Liver (tissue), 9 donors: Measurements from ENCODE around the gene COL15A1. TPM values are rescaled to one million over a fixed set of nuclear protein-coding genes. Genes with fewer than 3 reads are reported as not detected.

ENCODE experiments used
- DNase-seq: peaks from one replicate; pipeline ENCODE4 v3.0.0-alpha.2; 2017; ENCODE audit warnings: low spot score
- H3K27ac ChIP-seq, 2 donors: one replicate each; pipeline ENCODE4 v1.7.0; 2013; ENCODE audit warnings: inconsistent platforms in 2 of 2, low read length in 2 of 2, control low read depth in 1 of 2, low read depth in 1 of 2, mild to moderate bottlenecking in 1 of 2
- H3K27me3 ChIP-seq, 4 donors: one replicate each; pipeline versions ENCODE4 v1.6.1 to v1.7.0; 2013; ENCODE audit warnings: low read length in 3 of 4, inconsistent platforms in 1 of 4, mild to moderate bottlenecking in 1 of 4, moderate library complexity in 1 of 4; ENCODE audit not compliant: control insufficient read depth in 4 of 4, insufficient read depth in 4 of 4
- H3K36me3 ChIP-seq, 4 donors: one replicate each; pipeline versions ENCODE4 v1.6.1 to v1.7.0; 2013; ENCODE audit warnings: low read length in 3 of 4, mild to moderate bottlenecking in 3 of 4, low read depth in 1 of 4, moderate library complexity in 1 of 4; ENCODE audit not compliant: control insufficient read depth in 4 of 4, insufficient read depth in 3 of 4
- H3K4me1 ChIP-seq, 4 donors: one replicate each; pipeline versions ENCODE4 v1.6.1 to v1.7.0; 2013; ENCODE audit warnings: low read length in 3 of 4, mild to moderate bottlenecking in 3 of 4, moderate library complexity in 1 of 4; ENCODE audit not compliant: control insufficient read depth in 4 of 4, insufficient read depth in 4 of 4
- H3K4me3 ChIP-seq, 3 donors: one replicate each; pipeline versions ENCODE4 v1.6.1 to v1.7.0; 2013; ENCODE audit warnings: low read length in 3 of 3, control low read depth in 1 of 3, low read depth in 1 of 3, mild to moderate bottlenecking in 1 of 3
- H3K9ac ChIP-seq, 2 donors: one replicate each; pipeline ENCODE4 v1.7.0; 2013; ENCODE audit warnings: low read length in 2 of 2, mild to moderate bottlenecking in 2 of 2, moderate library complexity in 2 of 2, control low read depth in 1 of 2, low read depth in 1 of 2
- H3K9me3 ChIP-seq, 4 donors: one replicate each; pipeline versions ENCODE4 v1.6.1 to v1.7.0; 2013; ENCODE audit warnings: low read length in 3 of 4; ENCODE audit not compliant: control insufficient read depth in 4 of 4
- EGR1 ChIP-seq, 2 donors: IDR thresholded peaks; 2 replicates each; pipeline ENCODE4 v1.6.1; 2016 to 2018; ENCODE audit warnings: antibody characterized with exemption in 2 of 2, low read depth in 2 of 2
- FOXA2 ChIP-seq: IDR thresholded peaks from 2 replicates; pipeline ENCODE4 v1.6.1; 2016; ENCODE audit warnings: antibody characterized with exemption
- GABPA ChIP-seq, 2 donors: IDR thresholded peaks in 1 of 2; conservative IDR thresholded peaks in 1 of 2; 2 replicates each; pipeline ENCODE4 v1.6.1; 2016; ENCODE audit warnings: antibody characterized with exemption in 2 of 2, mild to moderate bottlenecking in 1 of 2, moderate library complexity in 1 of 2
- HNF4A ChIP-seq, 2 donors: conservative IDR thresholded peaks; 2 replicates each; pipeline ENCODE4 v1.6.1; 2016; ENCODE audit warnings: antibody characterized with exemption in 2 of 2, mild to moderate bottlenecking in 2 of 2
- JUND ChIP-seq, 2 donors: IDR thresholded peaks; 2 replicates each; pipeline ENCODE4 v1.6.1; 2016; ENCODE audit warnings: antibody characterized with exemption in 2 of 2
- NR2F2 ChIP-seq: IDR thresholded peaks from 2 replicates; pipeline ENCODE4 v1.6.1; 2016; ENCODE audit warnings: antibody characterized with exemption
- RAD21 ChIP-seq, 2 donors: IDR thresholded peaks; 2 replicates each; pipeline ENCODE4 v1.6.1; 2016; ENCODE audit warnings: antibody characterized with exemption in 2 of 2, mild to moderate bottlenecking in 2 of 2
- RXRA ChIP-seq, 2 donors: IDR thresholded peaks; 2 replicates each; pipeline ENCODE4 v1.6.1; 2017 to 2018; ENCODE audit warnings: antibody characterized with exemption in 2 of 2, mild to moderate bottlenecking in 1 of 2
- SP1 ChIP-seq: IDR thresholded peaks from 2 replicates; pipeline ENCODE4 v1.6.1; 2018; ENCODE audit warnings: antibody characterized with exemption, mild to moderate bottlenecking
- TAF1 ChIP-seq: conservative IDR thresholded peaks from 2 replicates; pipeline ENCODE4 v1.6.1; 2016; ENCODE audit warnings: antibody characterized with exemption, mild to moderate bottlenecking
- YY1 ChIP-seq: IDR thresholded peaks from 2 replicates; pipeline ENCODE4 v1.6.1; 2016; ENCODE audit warnings: antibody characterized with exemption, mild to moderate bottlenecking
- WGBS: extraction: QIAGEN DNeasy Blood & Tissue Kit; methylation state at CpG from one replicate; pipeline ENCODE4 v1.1.7; 2013; 5-methylcytosine and 5-hydroxymethylcytosine counted together
- polyA plus RNA-seq, 2 donors: library from polyadenylated mRNA; stranded (reverse) in 1 of 2; unstranded in 1 of 2; fragments of 200-250 nt in 1 of 2; fragments of >200 nt in 1 of 2; fragmentation: Nextera tagmentation in 1 of 2; extraction: Ambion mirVana in 1 of 2; gene quantifications; one replicate each; pipeline versions ENCODE4 v1.2.1 to v1.2.3, GENCODE V29; 2013 to 2015
- total RNA-seq, 2 donors: library from RNA; depleted of rRNA; stranded (reverse); fragments of >200 nt; gene quantifications; one replicate each; pipeline ENCODE4 v1.2.3, GENCODE V29; 2014
- TF ChIP-seq, protein P1 (sequence below): IDR thresholded peaks from 2 replicates; pipeline ENCODE4 v1.6.1; 2016; ENCODE audit warnings: antibody characterized with exemption
- TF ChIP-seq, protein P2 (sequence below): IDR thresholded peaks from 2 replicates; pipeline ENCODE4 v1.6.1; 2016; ENCODE audit warnings: antibody characterized with exemption
- TF ChIP-seq, protein P3 (sequence below): fragments of 150-350 bp; IDR thresholded peaks from 2 replicates; pipeline ENCODE4 v1.5.1; 2017; ENCODE audit warnings: improper control_type of control experiment, low read depth, low read length; ENCODE audit not compliant: missing input control
- TF ChIP-seq, protein P4 (sequence below): IDR thresholded peaks from 2 replicates; pipeline ENCODE4 v1.6.1; 2016; ENCODE audit warnings: antibody characterized with exemption, mild to moderate bottlenecking
- donor health status: healthy.
- donor health status: healthy.
- donor health status: healthy.
- donor health status: healthy.
- donor health status: healthy.

The COL15A1 gene
- total and polyA plus RNA-seq, 4 donors: 0.10 to 0.42 (median 0.24) TPM

DNA sequence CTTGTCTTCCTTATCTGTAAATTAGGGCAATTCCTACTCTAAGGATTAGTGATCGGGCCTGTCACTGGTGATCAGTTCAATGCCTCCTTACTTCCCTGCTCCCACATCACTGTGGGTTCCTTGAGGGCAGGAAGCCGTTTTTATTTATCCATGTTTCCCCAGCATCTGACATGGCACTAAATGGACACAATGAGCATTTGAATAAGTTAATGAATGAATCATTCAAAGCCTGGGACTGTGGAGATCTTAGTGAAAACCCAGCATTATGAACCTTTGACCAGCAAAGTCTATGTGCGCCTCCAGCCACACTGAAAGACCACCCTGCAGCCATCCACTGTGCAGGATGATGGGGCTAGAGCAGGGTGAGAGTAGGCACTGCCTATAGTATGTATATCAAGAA is 11.6 kb downstream of the COL15A1 start:
- H3K9ac ChIP-seq: no peak overlapping the region
- DNase-seq: no peak
- TF ChIP-seq, protein P1, sequence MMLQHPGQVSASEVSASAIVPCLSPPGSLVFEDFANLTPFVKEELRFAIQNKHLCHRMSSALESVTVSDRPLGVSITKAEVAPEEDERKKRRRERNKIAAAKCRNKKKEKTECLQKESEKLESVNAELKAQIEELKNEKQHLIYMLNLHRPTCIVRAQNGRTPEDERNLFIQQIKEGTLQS: no peak
- TF ChIP-seq EGR1 (IDR thresholded peaks at IDR 0.05; ENCODE audit: low read depth in 2 of 2): no peak
- TF ChIP-seq HNF4A (conservative IDR thresholded peaks at IDR 0.05): no peak
- no peak for TF ChIP-seq RAD21 (IDR thresholded peaks at IDR 0.05)
- no peak for TF ChIP-seq RXRA (IDR thresholded peaks at IDR 0.05)
- no peak for TF ChIP-seq NR2F2
- TF ChIP-seq, protein P2, sequence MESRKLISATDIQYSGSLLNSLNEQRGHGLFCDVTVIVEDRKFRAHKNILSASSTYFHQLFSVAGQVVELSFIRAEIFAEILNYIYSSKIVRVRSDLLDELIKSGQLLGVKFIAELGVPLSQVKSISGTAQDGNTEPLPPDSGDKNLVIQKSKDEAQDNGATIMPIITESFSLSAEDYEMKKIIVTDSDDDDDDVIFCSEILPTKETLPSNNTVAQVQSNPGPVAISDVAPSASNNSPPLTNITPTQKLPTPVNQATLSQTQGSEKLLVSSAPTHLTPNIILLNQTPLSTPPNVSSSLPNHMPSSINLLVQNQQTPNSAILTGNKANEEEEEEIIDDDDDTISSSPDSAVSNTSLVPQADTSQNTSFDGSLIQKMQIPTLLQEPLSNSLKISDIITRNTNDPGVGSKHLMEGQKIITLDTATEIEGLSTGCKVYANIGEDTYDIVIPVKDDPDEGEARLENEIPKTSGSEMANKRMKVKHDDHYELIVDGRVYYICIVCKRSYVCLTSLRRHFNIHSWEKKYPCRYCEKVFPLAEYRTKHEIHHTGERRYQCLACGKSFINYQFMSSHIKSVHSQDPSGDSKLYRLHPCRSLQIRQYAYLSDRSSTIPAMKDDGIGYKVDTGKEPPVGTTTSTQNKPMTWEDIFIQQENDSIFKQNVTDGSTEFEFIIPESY: no peak
- TF ChIP-seq JUND (IDR thresholded peaks at IDR 0.05): no peak
- TF ChIP-seq, protein P3, sequence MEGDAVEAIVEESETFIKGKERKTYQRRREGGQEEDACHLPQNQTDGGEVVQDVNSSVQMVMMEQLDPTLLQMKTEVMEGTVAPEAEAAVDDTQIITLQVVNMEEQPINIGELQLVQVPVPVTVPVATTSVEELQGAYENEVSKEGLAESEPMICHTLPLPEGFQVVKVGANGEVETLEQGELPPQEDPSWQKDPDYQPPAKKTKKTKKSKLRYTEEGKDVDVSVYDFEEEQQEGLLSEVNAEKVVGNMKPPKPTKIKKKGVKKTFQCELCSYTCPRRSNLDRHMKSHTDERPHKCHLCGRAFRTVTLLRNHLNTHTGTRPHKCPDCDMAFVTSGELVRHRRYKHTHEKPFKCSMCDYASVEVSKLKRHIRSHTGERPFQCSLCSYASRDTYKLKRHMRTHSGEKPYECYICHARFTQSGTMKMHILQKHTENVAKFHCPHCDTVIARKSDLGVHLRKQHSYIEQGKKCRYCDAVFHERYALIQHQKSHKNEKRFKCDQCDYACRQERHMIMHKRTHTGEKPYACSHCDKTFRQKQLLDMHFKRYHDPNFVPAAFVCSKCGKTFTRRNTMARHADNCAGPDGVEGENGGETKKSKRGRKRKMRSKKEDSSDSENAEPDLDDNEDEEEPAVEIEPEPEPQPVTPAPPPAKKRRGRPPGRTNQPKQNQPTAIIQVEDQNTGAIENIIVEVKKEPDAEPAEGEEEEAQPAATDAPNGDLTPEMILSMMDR: no peak
- no peak for TF ChIP-seq FOXA2
- TF ChIP-seq SP1: no peak
- TF ChIP-seq TAF1: no peak
- TF ChIP-seq GABPA (IDR thresholded peaks at IDR 0.05 in 1 of 2, conservative IDR thresholded peaks at IDR 0.05 in 1 of 2): no peak
- TF ChIP-seq, protein P4, sequence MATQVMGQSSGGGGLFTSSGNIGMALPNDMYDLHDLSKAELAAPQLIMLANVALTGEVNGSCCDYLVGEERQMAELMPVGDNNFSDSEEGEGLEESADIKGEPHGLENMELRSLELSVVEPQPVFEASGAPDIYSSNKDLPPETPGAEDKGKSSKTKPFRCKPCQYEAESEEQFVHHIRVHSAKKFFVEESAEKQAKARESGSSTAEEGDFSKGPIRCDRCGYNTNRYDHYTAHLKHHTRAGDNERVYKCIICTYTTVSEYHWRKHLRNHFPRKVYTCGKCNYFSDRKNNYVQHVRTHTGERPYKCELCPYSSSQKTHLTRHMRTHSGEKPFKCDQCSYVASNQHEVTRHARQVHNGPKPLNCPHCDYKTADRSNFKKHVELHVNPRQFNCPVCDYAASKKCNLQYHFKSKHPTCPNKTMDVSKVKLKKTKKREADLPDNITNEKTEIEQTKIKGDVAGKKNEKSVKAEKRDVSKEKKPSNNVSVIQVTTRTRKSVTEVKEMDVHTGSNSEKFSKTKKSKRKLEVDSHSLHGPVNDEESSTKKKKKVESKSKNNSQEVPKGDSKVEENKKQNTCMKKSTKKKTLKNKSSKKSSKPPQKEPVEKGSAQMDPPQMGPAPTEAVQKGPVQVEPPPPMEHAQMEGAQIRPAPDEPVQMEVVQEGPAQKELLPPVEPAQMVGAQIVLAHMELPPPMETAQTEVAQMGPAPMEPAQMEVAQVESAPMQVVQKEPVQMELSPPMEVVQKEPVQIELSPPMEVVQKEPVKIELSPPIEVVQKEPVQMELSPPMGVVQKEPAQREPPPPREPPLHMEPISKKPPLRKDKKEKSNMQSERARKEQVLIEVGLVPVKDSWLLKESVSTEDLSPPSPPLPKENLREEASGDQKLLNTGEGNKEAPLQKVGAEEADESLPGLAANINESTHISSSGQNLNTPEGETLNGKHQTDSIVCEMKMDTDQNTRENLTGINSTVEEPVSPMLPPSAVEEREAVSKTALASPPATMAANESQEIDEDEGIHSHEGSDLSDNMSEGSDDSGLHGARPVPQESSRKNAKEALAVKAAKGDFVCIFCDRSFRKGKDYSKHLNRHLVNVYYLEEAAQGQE: no peak
- peaks cover 0 to 3% (median 2%) of the 10 kb centered on the region in 4 donors for H3K9me3 ChIP-seq
- WGBS: 88% methylated on average over 3 of the region's 3 CpGs
- peaks cover 0 to 5% (median under 1%) of the 10 kb centered on the region in 4 donors for H3K27me3 ChIP-seq
- H3K4me3 ChIP-seq: no peak overlapping the region
- no peaks in the 10 kb centered on the region for H3K4me1 ChIP-seq
- H3K36me3 ChIP-seq: no peaks in the 10 kb centered on the region
- H3K27ac ChIP-seq: no peak overlapping the region

DNA sequence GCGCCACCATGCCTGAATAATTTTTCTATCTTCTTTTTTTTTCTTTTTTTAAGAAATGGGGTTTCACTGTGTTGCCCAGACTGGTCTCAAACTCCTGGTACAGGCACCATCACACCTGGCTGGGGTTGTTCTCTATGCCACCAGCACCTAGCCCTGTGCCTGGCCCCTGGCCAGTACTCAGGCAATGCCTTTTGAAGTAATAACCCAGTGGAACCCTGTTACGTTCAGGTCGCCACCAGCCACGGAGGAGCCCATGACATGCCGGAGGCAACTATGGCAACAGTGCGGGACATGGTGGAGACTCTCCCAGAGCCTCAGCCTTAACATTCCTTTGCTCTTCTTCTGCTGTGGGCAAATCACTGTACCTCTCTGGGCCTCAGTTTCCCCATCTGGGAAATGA is 14.1 kb downstream of the COL15A1 start:
- 96% methylated on average over 6 of the region's 6 CpGs for WGBS
- Histone ChIP-seq H3K4me3 (no peak overlapping the region), H3K9me3 (peaks cover 0 to 3% (median 2%) of the 10 kb centered on the region in 4 donors), H3K4me1 (no peaks in the 10 kb centered on the region), H3K36me3 (no peaks in the 10 kb centered on the region), H3K27ac (no peak overlapping the region), H3K9ac (no peak overlapping the region), H3K27me3 (peaks cover 0 to 5% (median 0%) of the 10 kb centered on the region in 4 donors)
- DNase-seq: no peak
- TF ChIP-seq RAD21 (IDR thresholded peaks at IDR 0.05): no peak
- TF ChIP-seq SP1: no peak
- TF ChIP-seq YY1: no peak
- TF ChIP-seq, protein P2: no peak
- TF ChIP-seq, protein P4: no peak
- no peak for TF ChIP-seq JUND (IDR thresholded peaks at IDR 0.05)
- TF ChIP-seq, protein P3: no peak
- no peak for TF ChIP-seq FOXA2
